GM18907 (cell line): Measurements from ENCODE around the gene HPF1.
"Not testable (repeated sequence)": the region's sequence is repeated elsewhere in the genome, so short reads cannot be mapped to it uniquely, and the experiment has no call there.

ENCODE experiments used
- ATAC-seq: cut with Tn5 transposase; IDR thresholded peaks from one replicate; pipeline ENCODE4 v1.9.1; 2021; ENCODE audit warnings: mild to moderate bottlenecking, moderate library complexity; ENCODE audit not compliant: unreplicated experiment

HPF1 gene

GRCh38 chr4:169741569-169741968 lies 16.2 kb downstream of the HPF1 start:
- ATAC-seq: no peak

- ATAC-seq: not testable (repeated sequence)
These were observed 19.1 kb downstream of the HPF1 start for GRCh38 chr4:169738604-169739003.

- no peak for ATAC-seq
These were observed 27.2 kb downstream of the HPF1 start for GRCh38 chr4:169730564-169730963.

- no peak for ATAC-seq
These were observed 30.1 kb downstream of the HPF1 start for GRCh38 chr4:169727616-169728015.

- no peak for ATAC-seq
These were observed 33.5 kb downstream of the HPF1 start for GRCh38 chr4:169724260-169724659.

- ATAC-seq: no peak
These were observed 34.4 kb downstream of the HPF1 start for GRCh38 chr4:169723207-169723965.

- no peak for ATAC-seq
These were observed 37.2 kb downstream of the HPF1 start for GRCh38 chr4:169720529-169720928.

GRCh38 chr4:169716677-169717076 lies 41.1 kb downstream of the HPF1 start:
- ATAC-seq: no peak

GRCh38 chr4:169715826-169716225 lies 41.9 kb downstream of the HPF1 start:
- no peak for ATAC-seq

GRCh38 chr4:169707958-169708643 lies 49.6 kb downstream of the HPF1 start:
- no peak for ATAC-seq

- no peak for ATAC-seq
These were observed 59.4 kb downstream of the HPF1 start for GRCh38 chr4:169698331-169698730.

- ATAC-seq: no peak
These were observed 67.0 kb downstream of the HPF1 start for GRCh38 chr4:169690787-169691186.

GRCh38 chr4:169689681-169690080 lies 68.1 kb downstream of the HPF1 start:
- no peak for ATAC-seq

GRCh38 chr4:169682372-169683047 lies 75.2 kb downstream of the HPF1 start:
- no peak for ATAC-seq
